ENCODE measurements around the gene PTPRU.

- TF ChIP-seq RARB (CRISPR knock-in tag; IDR thresholded peaks at IDR 0.05) (no peak), PATZ1 (CRISPR knock-in tag; IDR thresholded peaks at IDR 0.05; ENCODE audit: borderline replicate concordance) (no peak), ZFP3 (CRISPR knock-in tag; IDR thresholded peaks at IDR 0.05) (no peak)
Observed at GRCh38 chr1:29245261-29245660, 8.9 kb downstream of the PTPRU start.

Measured in SK-N-SH treated with all-trans-retinoic acid at 6 μM for 48 hours (cell line).